Measurements from ENCODE around the gene SMYD2.

SMYD2 gene

DNA sequence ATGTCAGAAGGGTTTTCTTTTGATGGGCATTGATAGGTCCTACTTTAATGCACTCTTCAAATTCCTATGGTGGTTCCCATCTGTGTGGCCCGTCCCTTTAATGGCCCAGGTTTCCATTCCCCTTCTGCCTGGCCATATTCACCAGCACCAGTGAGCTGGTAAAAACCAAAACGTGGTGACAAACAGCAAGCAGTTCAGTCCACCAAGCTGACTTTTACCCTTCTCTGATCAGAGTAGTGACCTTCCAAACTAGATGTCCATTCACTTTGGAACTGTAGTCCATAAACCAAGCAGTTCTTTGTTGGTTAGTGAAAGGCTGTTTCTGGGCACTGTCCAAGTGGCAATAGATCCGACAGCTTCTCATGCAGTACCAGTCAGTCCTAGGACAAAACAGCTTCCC, 60.5 kb downstream of the SMYD2 start:
- TF ChIP-seq, protein P1, sequence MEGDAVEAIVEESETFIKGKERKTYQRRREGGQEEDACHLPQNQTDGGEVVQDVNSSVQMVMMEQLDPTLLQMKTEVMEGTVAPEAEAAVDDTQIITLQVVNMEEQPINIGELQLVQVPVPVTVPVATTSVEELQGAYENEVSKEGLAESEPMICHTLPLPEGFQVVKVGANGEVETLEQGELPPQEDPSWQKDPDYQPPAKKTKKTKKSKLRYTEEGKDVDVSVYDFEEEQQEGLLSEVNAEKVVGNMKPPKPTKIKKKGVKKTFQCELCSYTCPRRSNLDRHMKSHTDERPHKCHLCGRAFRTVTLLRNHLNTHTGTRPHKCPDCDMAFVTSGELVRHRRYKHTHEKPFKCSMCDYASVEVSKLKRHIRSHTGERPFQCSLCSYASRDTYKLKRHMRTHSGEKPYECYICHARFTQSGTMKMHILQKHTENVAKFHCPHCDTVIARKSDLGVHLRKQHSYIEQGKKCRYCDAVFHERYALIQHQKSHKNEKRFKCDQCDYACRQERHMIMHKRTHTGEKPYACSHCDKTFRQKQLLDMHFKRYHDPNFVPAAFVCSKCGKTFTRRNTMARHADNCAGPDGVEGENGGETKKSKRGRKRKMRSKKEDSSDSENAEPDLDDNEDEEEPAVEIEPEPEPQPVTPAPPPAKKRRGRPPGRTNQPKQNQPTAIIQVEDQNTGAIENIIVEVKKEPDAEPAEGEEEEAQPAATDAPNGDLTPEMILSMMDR (IDR thresholded peaks at IDR 0.05) = no peak
- intact Hi-C loops (cut with DNase I; ENCODE audit: low total_unique reads) = no loop called here
- Histone ChIP-seq H3K4me3 (no peak overlapping the region), H3K27me3 (no peaks in the 10 kb centered on the region), H3K36me3 (peaks cover 5 to 16% (median 6%) of the 10 kb centered on the region in 3 donors), H3K4me1 (peaks cover 0 to 15% (median 10%) of the 10 kb centered on the region in 4 donors), H3K9me3 (no peaks in the 10 kb centered on the region), H3K27ac (no peak overlapping the region)
- DNase-seq = no peak

DNA sequence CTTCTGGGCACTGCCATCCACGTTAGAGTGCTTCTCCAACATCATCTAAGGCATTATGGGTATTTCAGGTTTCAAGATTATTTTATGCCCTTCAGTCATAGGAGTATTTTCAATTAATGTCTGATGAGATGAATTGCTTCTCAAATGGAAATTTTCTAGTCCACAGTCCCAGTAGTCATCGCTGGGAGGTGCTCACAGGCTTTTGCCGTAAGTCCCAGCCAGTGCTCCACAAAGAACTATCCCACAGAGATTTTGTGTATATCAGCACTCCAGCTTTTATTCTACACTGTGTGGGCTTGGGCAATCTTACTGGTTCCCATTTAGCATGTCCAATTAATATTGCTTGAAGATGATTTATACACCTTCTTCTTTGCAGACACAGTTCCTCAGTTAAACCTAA, 61.0 kb downstream of the SMYD2 start:
- H3K4me3 ChIP-seq = no peak overlapping the region
- intact Hi-C loops (cut with DNase I; ENCODE audit: low total_unique reads) = no loop called here
- no peaks in the 10 kb centered on the region for H3K9me3 ChIP-seq
- DNase-seq = no peak
- peaks cover 5 to 16% (median 6%) of the 10 kb centered on the region in 3 donors for H3K36me3 ChIP-seq
- peaks cover 0 to 15% (median 10%) of the 10 kb centered on the region in 4 donors for H3K4me1 ChIP-seq
- no peaks in the 10 kb centered on the region for H3K27me3 ChIP-seq
- TF ChIP-seq, protein P1 (IDR thresholded peaks at IDR 0.05) = no peak
- no peak overlapping the region for H3K27ac ChIP-seq

DNA sequence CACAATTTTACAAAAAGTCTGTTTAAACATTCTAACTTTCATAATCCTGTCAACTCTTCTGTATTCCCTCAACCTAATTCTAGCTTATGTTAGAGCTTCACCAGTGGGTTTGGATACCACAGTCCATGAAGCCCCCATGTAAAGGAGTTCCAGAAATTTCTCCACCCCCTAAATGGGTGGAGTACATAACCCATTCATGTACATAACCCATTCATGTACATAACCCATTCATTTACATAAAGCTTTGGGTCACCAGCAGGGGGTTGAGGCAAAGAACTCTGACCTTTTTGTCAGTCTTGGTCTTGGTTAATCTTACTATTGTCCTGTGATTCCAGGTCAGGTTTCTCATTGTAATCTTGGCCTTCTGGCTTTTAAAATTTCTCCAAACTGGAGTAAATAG, 61.6 kb downstream of the SMYD2 start:
- intact Hi-C loops (cut with DNase I; ENCODE audit: low total_unique reads) = no loop called here
- no peaks in the 10 kb centered on the region for H3K27me3 ChIP-seq
- H3K27ac ChIP-seq = no peak overlapping the region
- H3K4me3 ChIP-seq = no peak overlapping the region
- TF ChIP-seq, protein P1 (IDR thresholded peaks at IDR 0.05) = no peak
- no peak for DNase-seq
- H3K9me3 ChIP-seq = no peaks in the 10 kb centered on the region
- H3K4me1 ChIP-seq = peaks cover 0 to 10% (median 6%) of the 10 kb centered on the region in 4 donors
- H3K36me3 ChIP-seq = peaks cover 5 to 17% (median 6%) of the 10 kb centered on the region in 3 donors

DNA sequence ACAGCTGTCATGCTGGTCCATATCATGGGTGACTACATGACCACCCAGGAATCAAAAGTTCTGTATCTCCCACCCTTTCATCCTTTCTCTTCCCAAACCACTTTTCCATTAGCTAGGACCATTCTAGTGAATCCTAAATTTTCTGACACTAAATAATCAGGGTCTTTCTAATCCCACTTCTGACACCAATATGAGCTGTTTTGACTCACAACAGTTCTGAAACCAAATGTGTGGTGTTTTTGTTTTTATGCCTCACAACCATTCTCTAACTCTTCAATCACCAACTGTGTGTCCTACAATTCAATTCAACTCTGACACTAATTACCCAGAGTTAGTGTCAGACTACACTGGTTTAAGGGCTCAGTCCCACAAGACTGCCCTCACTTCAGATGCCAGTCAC, 63.9 kb downstream of the SMYD2 start:
- H3K27ac ChIP-seq = no peak overlapping the region
- H3K4me3 ChIP-seq = no peak overlapping the region
- H3K36me3 ChIP-seq = peaks cover 5 to 22% (median 14%) of the 10 kb centered on the region in 3 donors
- H3K27me3 ChIP-seq = no peaks in the 10 kb centered on the region
- TF ChIP-seq, protein P1 (IDR thresholded peaks at IDR 0.05) = no peak
- no peak for DNase-seq
- H3K9me3 ChIP-seq = no peaks in the 10 kb centered on the region
- intact Hi-C loops (cut with DNase I; ENCODE audit: low total_unique reads) = no loop called here
- peaks cover 0 to 3% (median 0%) of the 10 kb centered on the region in 4 donors for H3K4me1 ChIP-seq

DNA sequence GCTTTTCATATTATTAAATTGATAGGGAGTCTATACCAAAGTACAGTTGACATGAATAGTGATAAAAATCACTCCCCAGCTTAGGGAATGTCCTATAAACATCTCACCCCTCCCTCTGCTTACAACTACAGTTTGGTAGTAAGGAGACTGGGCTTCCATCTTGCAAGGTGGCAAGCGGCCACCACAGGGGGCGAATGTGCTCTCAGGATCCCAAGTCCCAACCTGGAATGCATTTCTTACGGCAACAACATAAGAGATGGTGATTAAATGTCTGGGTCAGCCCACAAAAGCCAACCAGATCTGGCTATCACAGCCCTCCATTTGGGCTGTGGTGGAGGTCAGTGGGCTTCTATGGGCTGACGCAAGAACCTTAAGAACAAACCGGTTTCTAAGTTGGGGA, 68.0 kb downstream of the SMYD2 start:
- DNase-seq = no peak
- intact Hi-C loops (cut with DNase I; ENCODE audit: low total_unique reads) = no loop called here
- peaks cover 0 to 40% (median 17%) of the 10 kb centered on the region in 3 donors for H3K36me3 ChIP-seq
- H3K9me3 ChIP-seq = no peaks in the 10 kb centered on the region
- no peaks in the 10 kb centered on the region for H3K27me3 ChIP-seq
- peaks cover 0 to 14% (median 2%) of the 10 kb centered on the region in 4 donors for H3K4me1 ChIP-seq
- TF ChIP-seq, protein P1 (IDR thresholded peaks at IDR 0.05) = no peak
- no peak overlapping the region for H3K4me3 ChIP-seq
- H3K27ac ChIP-seq = no peak overlapping the region

DNA sequence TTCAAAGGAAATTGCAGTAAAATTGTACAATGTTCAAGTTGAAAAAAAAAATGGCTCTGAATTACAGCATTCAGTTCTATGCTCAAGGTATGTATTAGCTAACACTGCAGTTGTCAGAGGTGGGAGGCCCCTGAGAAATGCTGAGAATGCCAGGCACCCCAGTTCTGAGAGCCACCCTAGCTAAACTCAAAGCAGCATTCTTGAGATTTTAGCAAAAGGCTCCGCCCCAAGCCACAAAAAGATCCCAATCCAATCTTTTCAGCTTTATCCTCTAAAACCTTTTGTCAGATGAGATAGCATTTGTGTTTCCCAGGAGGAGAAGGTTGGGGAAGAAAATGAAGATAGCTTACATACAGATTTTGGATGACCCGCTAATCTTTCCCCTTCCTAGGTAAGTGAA, 68.8 kb downstream of the SMYD2 start:
- Histone ChIP-seq H3K4me3 (no peak overlapping the region), H3K36me3 (peaks cover 0 to 36% (median 20%) of the 10 kb centered on the region in 3 donors), H3K27ac (no peak overlapping the region), H3K9me3 (no peaks in the 10 kb centered on the region), H3K4me1 (peaks cover 0 to 14% (median 2%) of the 10 kb centered on the region in 4 donors), H3K27me3 (no peaks in the 10 kb centered on the region)
- intact Hi-C loops (cut with DNase I; ENCODE audit: low total_unique reads) = no loop called here
- TF ChIP-seq, protein P1 (IDR thresholded peaks at IDR 0.05) = no peak
- DNase-seq = no peak
